HepG2 (cell line): ENCODE results near the gene SLC5A10. TPM values are rescaled to one million over a fixed set of nuclear protein-coding genes. Genes with fewer than 3 reads are reported as not detected.

Experiments
- GLI4 ChIP-seq: sonication (generic); formaldehyde crosslinking; IDR thresholded peaks from 2 replicates; pipeline ENCODE4 v1.5.1; 2020; ENCODE audit warnings: missing genetic modification reagents, mild to moderate bottlenecking, moderate library complexity, borderline replicate concordance
- HOXA5 ChIP-seq: sonication (generic); formaldehyde crosslinking; IDR thresholded peaks from 2 replicates; pipeline ENCODE4 v1.4.0; 2020; ENCODE audit warnings: missing genetic modification reagents
- MYNN ChIP-seq: sonication (generic); formaldehyde crosslinking; IDR thresholded peaks from 2 replicates; pipeline ENCODE4 v1.4.0; 2020; ENCODE audit warnings: mild to moderate bottlenecking, low read depth, missing genetic modification reagents
- NKX3-1 ChIP-seq: sonication (generic); formaldehyde crosslinking; IDR thresholded peaks from 2 replicates; pipeline ENCODE4 v1.5.0; 2020; ENCODE audit warnings: missing genetic modification reagents
- POLR2A ChIP-seq, 2 experiments: IDR thresholded peaks; 2 replicates each; pipeline ENCODE4 v1.6.1; 2011; ENCODE audit warnings: low read depth in 2 of 2, low read length in 2 of 2, mild to moderate bottlenecking in 1 of 2, moderate library complexity in 1 of 2; ENCODE audit not compliant: insufficient read depth in 1 of 2
- RARG ChIP-seq: sonication (generic); formaldehyde crosslinking; IDR thresholded peaks from 2 replicates; pipeline ENCODE4 v1.4.0; 2020; ENCODE audit warnings: low read depth, mild to moderate bottlenecking, missing genetic modification reagents
- RBFOX2 ChIP-seq: fragments of 200-400 bp; formaldehyde crosslinking; IDR thresholded peaks from 2 replicates; pipeline ENCODE4 v1.6.1; 2017; ENCODE audit warnings: low read depth, mild to moderate bottlenecking, low read length
- REXO4 ChIP-seq: sonication (generic); formaldehyde crosslinking; IDR thresholded peaks from 2 replicates; pipeline ENCODE4 v1.8.0; 2022; ENCODE audit warnings: missing genetic modification reagents, mild to moderate bottlenecking, borderline replicate concordance
- SALL1 ChIP-seq: sonication (generic); formaldehyde crosslinking; IDR thresholded peaks from 2 replicates; pipeline ENCODE4 v1.8.0; 2022; ENCODE audit warnings: mild to moderate bottlenecking, missing genetic modification reagents
- TAF1 ChIP-seq: sonication (generic); formaldehyde crosslinking; IDR thresholded peaks from 2 replicates; pipeline ENCODE4 v1.4.0; 2020; ENCODE audit warnings: missing genetic modification reagents
- TFDP1 ChIP-seq: IDR thresholded peaks from 2 replicates; pipeline ENCODE4 v1.6.1; 2016; ENCODE audit warnings: missing compliant biosample characterization, missing genetic modification reagents, borderline replicate concordance
- TFDP2 ChIP-seq: sonication (generic); formaldehyde crosslinking; IDR thresholded peaks from 2 replicates; pipeline ENCODE4 v1.4.0; 2020; ENCODE audit warnings: missing genetic modification reagents
- ZBTB42 ChIP-seq: sonication (generic); formaldehyde crosslinking; IDR thresholded peaks from 2 replicates; pipeline ENCODE4 v1.5.0; 2020; ENCODE audit warnings: mild to moderate bottlenecking, missing genetic modification reagents
- ZC3H13 ChIP-seq: sonication (generic); formaldehyde crosslinking; IDR thresholded peaks from 2 replicates; pipeline ENCODE4 v1.8.1; 2023; ENCODE audit warnings: mild to moderate bottlenecking, missing genetic modification reagents, moderate library complexity
- ZNF18 ChIP-seq: sonication (generic); formaldehyde crosslinking; IDR thresholded peaks from 2 replicates; pipeline ENCODE4 v1.8.0; 2022; ENCODE audit warnings: mild to moderate bottlenecking, missing genetic modification reagents; ENCODE audit not compliant: insufficient replicate concordance
- ZNF350 ChIP-seq: sonication (generic); formaldehyde crosslinking; IDR thresholded peaks from 2 replicates; pipeline ENCODE4 v1.4.0; 2020; ENCODE audit warnings: mild to moderate bottlenecking, low read depth, missing genetic modification reagents, borderline replicate concordance
- ZNF460 ChIP-seq: sonication (generic); formaldehyde crosslinking; IDR thresholded peaks from 2 replicates; pipeline ENCODE4 v1.5.1; 2020; ENCODE audit warnings: missing genetic modification reagents, mild to moderate bottlenecking, borderline replicate concordance
- ZNF512 ChIP-seq: sonication (generic); formaldehyde crosslinking; IDR thresholded peaks from 2 replicates; pipeline ENCODE4 v1.4.0; 2020; ENCODE audit warnings: mild to moderate bottlenecking, missing genetic modification reagents
- ZSCAN21 ChIP-seq: sonication (generic); formaldehyde crosslinking; IDR thresholded peaks from 2 replicates; pipeline ENCODE4 v1.8.0; 2022; ENCODE audit warnings: mild to moderate bottlenecking, missing genetic modification reagents, moderate library complexity, borderline replicate concordance
- polyA plus RNA-seq, 8 experiments: library from polyadenylated mRNA; depleted of rRNA in 3 of 8; stranded (reverse) in 7 of 8; unstranded in 1 of 8; fragments of >200 nt; fragmentation: Illumina TruSeq in 4 of 8; extraction: Trizol in 4 of 8; gene quantifications; 2 replicates each; pipeline versions ENCODE4 v1.2.1 to v1.2.3, GENCODE V29; 2011 to 2016; ENCODE audit warnings: low read depth in 4 of 8, missing spikeins in 1 of 8, mixed read lengths in 1 of 8; ENCODE audit not compliant: insufficient read depth in 1 of 8
- total RNA-seq, 5 experiments: library from RNA; depleted of rRNA; stranded (reverse); fragments of >200 nt; fragmentation: Illumina TruSeq; extraction: Trizol; gene quantifications; 2 replicates each; pipeline ENCODE4 v1.2.3, GENCODE V29; 2016; ENCODE audit warnings: low read depth in 1 of 5

The SLC5A10 gene
- total and polyA plus RNA-seq, 2 of the 13 experiments (the other 11 are each of a cell fraction or from before 2014, with no cell fraction given): 0.05 TPM; not detected in 1

- TF ChIP-seq ZNF512 (CRISPR knock-in tag) (no peak), ZSCAN21 (CRISPR knock-in tag) (no peak), ZNF350 (CRISPR knock-in tag) (peak; percentile 41; the same call in 1 of the 2 replicates), RBFOX2 (peak; percentile 61), GLI4 (CRISPR knock-in tag) (no peak), ZBTB42 (CRISPR knock-in tag) (no peak), ZNF18 (no peak), NKX3-1 (CRISPR knock-in tag) (no peak), TFDP2 (CRISPR knock-in tag) (no peak), ZC3H13 (CRISPR knock-in tag) (0 out of 2 replicates have a peak, but pooled peaks have one; percentile 24), RARG (CRISPR knock-in tag) (no peak), MYNN (CRISPR knock-in tag) (no peak), ZNF460 (no peak), TFDP1 (CRISPR knock-in tag) (peak; percentile 29; the same call in 1 of the 2 replicates), HOXA5 (CRISPR knock-in tag) (0 out of 2 replicates have a peak, but pooled peaks have one; percentile 44), REXO4 (CRISPR knock-in tag) (no peak), SALL1 (CRISPR knock-in tag) (peak; percentile 37; the same call in 1 of the 2 replicates), POLR2A (IDR thresholded peaks at IDR 0.05; ENCODE audit: insufficient read depth in 1 of 2, low read depth in 2 of 2, low read length in 2 of 2) (peak in 1 of 2 experiments; percentile 74; a peak in 2 of 4 replicates), TAF1 (CRISPR knock-in tag) (peak; percentile 66)
These were observed 51.8 kb downstream of the SLC5A10 start (continued) for GRCh38 chr17:19003543-19004420.
